Measurements from ENCODE around the gene FAM76A.
A peak's percentile ranks its signal among the peaks of the same experiment; 100 is the strongest.
"Not testable (repeated sequence)": the region's sequence is repeated elsewhere in the genome, so short reads cannot be mapped to it uniquely, and the experiment has no call there.

The FAM76A gene

GRCh38 chr1:27752360-27752759 is 26.6 kb downstream of the FAM76A start:
- H3K36me3 ChIP-seq (ENCODE audit: insufficient read depth, low read length): peaks cover 17% of the 10 kb centered on the region

GRCh38 chr1:27755286-27755685 is 29.5 kb downstream of the FAM76A start:
- Histone ChIP-seq H3K9ac (ENCODE audit: low read depth, low read length) (no peak overlapping the region), H3K36me3 (ENCODE audit: insufficient read depth, low read length) (peaks cover 9% of the 10 kb centered on the region; the same call in 1 of the 2 replicates), H3K4me1 (ENCODE audit: insufficient read depth, low read length) (no peaks in the 10 kb centered on the region), H3K9me3 (ENCODE audit: control insufficient read depth, insufficient read depth, low read length) (no peaks in the 10 kb centered on the region)

More at GRCh38 chr1:27752360-27752759, 26.6 kb downstream of the FAM76A start:
- no peaks in the 10 kb centered on the region for H3K9me3 ChIP-seq (ENCODE audit: control insufficient read depth, insufficient read depth, low read length)
- no peaks in the 10 kb centered on the region for H3K4me1 ChIP-seq (ENCODE audit: insufficient read depth, low read length)
- no peak overlapping the region for H3K9ac ChIP-seq (ENCODE audit: low read depth, low read length)

- Histone ChIP-seq H3K4me1 (ENCODE audit: insufficient read depth, low read length) (no peaks in the 10 kb centered on the region), H3K9ac (ENCODE audit: low read depth, low read length) (no peak overlapping the region), H3K36me3 (ENCODE audit: insufficient read depth, low read length) (peaks cover 6% of the 10 kb centered on the region; the same call in 1 of the 2 replicates), H3K9me3 (ENCODE audit: control insufficient read depth, insufficient read depth, low read length) (no peaks in the 10 kb centered on the region)
These were observed 30.1 kb downstream of the FAM76A start for GRCh38 chr1:27755865-27756264.

GRCh38 chr1:27759236-27759635 is 33.5 kb downstream of the FAM76A start:
- Histone ChIP-seq H3K4me1 (ENCODE audit: insufficient read depth, low read length) (no peaks in the 10 kb centered on the region), H3K9ac (ENCODE audit: low read depth, low read length) (no peak overlapping the region), H3K9me3 (ENCODE audit: control insufficient read depth, insufficient read depth, low read length) (no peaks in the 10 kb centered on the region), H3K36me3 (ENCODE audit: insufficient read depth, low read length) (peaks cover 6% of the 10 kb centered on the region; the same call in 1 of the 2 replicates)

- H3K9me3 ChIP-seq (ENCODE audit: control insufficient read depth, insufficient read depth, low read length): no peaks in the 10 kb centered on the region
- H3K9ac ChIP-seq (ENCODE audit: low read depth, low read length): no peak overlapping the region
- H3K4me1 ChIP-seq (ENCODE audit: insufficient read depth, low read length): no peaks in the 10 kb centered on the region
- H3K36me3 ChIP-seq (ENCODE audit: insufficient read depth, low read length): peaks cover 3% of the 10 kb centered on the region; the same call in 1 of the 2 replicates
These were observed 34.7 kb downstream of the FAM76A start for GRCh38 chr1:27760426-27760825.

- no peaks in the 10 kb centered on the region for H3K9me3 ChIP-seq (ENCODE audit: control insufficient read depth, insufficient read depth, low read length)
- H3K4me1 ChIP-seq (ENCODE audit: insufficient read depth, low read length): no peaks in the 10 kb centered on the region
- no peak overlapping the region for H3K9ac ChIP-seq (ENCODE audit: low read depth, low read length)
- H3K36me3 ChIP-seq (ENCODE audit: insufficient read depth, low read length): peaks cover 2% of the 10 kb centered on the region; the same call in 1 of the 2 replicates
These were observed 36.3 kb downstream of the FAM76A start for GRCh38 chr1:27762033-27762432.

GRCh38 chr1:27763358-27763757 is 37.6 kb downstream of the FAM76A start:
- peaks cover 2% of the 10 kb centered on the region; the same call in 1 of the 2 replicates for H3K36me3 ChIP-seq (ENCODE audit: insufficient read depth, low read length)
- H3K4me1 ChIP-seq (ENCODE audit: insufficient read depth, low read length): no peaks in the 10 kb centered on the region
- H3K9ac ChIP-seq (ENCODE audit: low read depth, low read length): no peak overlapping the region
- no peaks in the 10 kb centered on the region for H3K9me3 ChIP-seq (ENCODE audit: control insufficient read depth, insufficient read depth, low read length)

- Histone ChIP-seq H3K4me1 (ENCODE audit: insufficient read depth, low read length) (peaks cover 9% of the 10 kb centered on the region; the same call in 1 of the 2 replicates), H3K9ac (ENCODE audit: low read depth, low read length) (no peak overlapping the region), H3K36me3 (ENCODE audit: insufficient read depth, low read length) (no peaks in the 10 kb centered on the region), H3K9me3 (ENCODE audit: control insufficient read depth, insufficient read depth, low read length) (no peaks in the 10 kb centered on the region)
These were observed 44.6 kb downstream of the FAM76A start for GRCh38 chr1:27770293-27770830.

GRCh38 chr1:27772036-27772931 is 46.5 kb downstream of the FAM76A start:
- H3K4me1 ChIP-seq (ENCODE audit: insufficient read depth, low read length): peaks cover 9% of the 10 kb centered on the region; the same call in 1 of the 2 replicates
- peak overlapping the region; percentile 93 for H3K9ac ChIP-seq (ENCODE audit: low read depth, low read length)
- no peaks in the 10 kb centered on the region for H3K9me3 ChIP-seq (ENCODE audit: control insufficient read depth, insufficient read depth, low read length)
- no peaks in the 10 kb centered on the region for H3K36me3 ChIP-seq (ENCODE audit: insufficient read depth, low read length)

GRCh38 chr1:27772932-27773825 is 47.4 kb downstream of the FAM76A start, which contains the start of gene STX12:
Gene STX12 (plus strand): TSS chr1:27773219. CDS start chr1:27773308, 89 bp downstream.
- H3K9ac ChIP-seq (ENCODE audit: low read depth, low read length): peak within 1 kb of the TSS; percentile 93
- H3K4me1 ChIP-seq (ENCODE audit: insufficient read depth, low read length): peaks cover 9% of the 10 kb centered on the region; the same call in 1 of the 2 replicates
- no peaks in the 10 kb centered on the region for H3K36me3 ChIP-seq (ENCODE audit: insufficient read depth, low read length)
- H3K9me3 ChIP-seq (ENCODE audit: control insufficient read depth, insufficient read depth, low read length): no peaks in the 10 kb centered on the region

GRCh38 chr1:27773826-27774445 is 48.2 kb downstream of the FAM76A start:
- no peaks in the 10 kb centered on the region for H3K9me3 ChIP-seq (ENCODE audit: control insufficient read depth, insufficient read depth, low read length)
- peak overlapping the region; percentile 93 for H3K9ac ChIP-seq (ENCODE audit: low read depth, low read length)
- H3K36me3 ChIP-seq (ENCODE audit: insufficient read depth, low read length): no peaks in the 10 kb centered on the region
- H3K4me1 ChIP-seq (ENCODE audit: insufficient read depth, low read length): peaks cover 9% of the 10 kb centered on the region; the same call in 1 of the 2 replicates

GRCh38 chr1:27774654-27775053 is 48.9 kb downstream of the FAM76A start:
- Histone ChIP-seq H3K9ac (ENCODE audit: low read depth, low read length) (no peak overlapping the region), H3K36me3 (ENCODE audit: insufficient read depth, low read length) (no peaks in the 10 kb centered on the region), H3K4me1 (ENCODE audit: insufficient read depth, low read length) (peaks cover 9% of the 10 kb centered on the region; the same call in 1 of the 2 replicates)

GRCh38 chr1:27775336-27775735 is 49.6 kb downstream of the FAM76A start:
- not testable (repeated sequence) for H3K9ac ChIP-seq (ENCODE audit: low read depth, low read length); H3K36me3 ChIP-seq (ENCODE audit: insufficient read depth, low read length); H3K9me3 ChIP-seq (ENCODE audit: control insufficient read depth, insufficient read depth, low read length); H3K4me1 ChIP-seq (ENCODE audit: insufficient read depth, low read length)

More at GRCh38 chr1:27774654-27775053, 48.9 kb downstream of the FAM76A start:
- H3K9me3 ChIP-seq (ENCODE audit: control insufficient read depth, insufficient read depth, low read length): no peaks in the 10 kb centered on the region

All from ES-I3 (cell line).